ENCODE measurements around the gene EXOC4. TPM values are rescaled to one million over a fixed set of nuclear protein-coding genes. Genes with fewer than 3 reads are reported as not detected.

The EXOC4 gene
- total and polyA plus RNA-seq, 2 of the 8 experiments (the other 6 are each of a cell fraction or from before 2014, with no cell fraction given) = 27.0 to 67.3 TPM

GRCh38 chr7:133775201-133775600 lies 522.3 kb downstream of the EXOC4 start:
- Histone ChIP-seq H2AFZ (ENCODE audit: low read length) (no peak overlapping the region), H4K8ac (ENCODE audit: extremely low read depth, insufficient read depth, low read length) (no peak overlapping the region), H3K79me2 (ENCODE audit: control insufficient read depth in 1 of 2, insufficient read depth in 2 of 2, low read length in 2 of 2) (no peaks in the 10 kb centered on the region), H3K4me1 (replicated peaks in 1 of 4; ENCODE audit: control insufficient read depth in 3 of 4, insufficient read depth in 4 of 4, low read length in 3 of 4) (no peaks in the 10 kb centered on the region), H2AK5ac (ENCODE audit: low read depth, low read length) (no peak overlapping the region), H3K23ac (ENCODE audit: insufficient read length) (no peak overlapping the region), H4K20me1 (replicated peaks in 1 of 2; ENCODE audit: control insufficient read depth in 1 of 2, insufficient read depth in 2 of 2, low read length in 2 of 2) (no peaks in the 10 kb centered on the region), H3K14ac (ENCODE audit: insufficient read length) (no peak overlapping the region), H2BK20ac (ENCODE audit: low read length) (no peak overlapping the region), H3K9me3 (ENCODE audit: insufficient read depth in 2 of 2, low read depth in 1 of 2, low read length in 1 of 2) (no peaks in the 10 kb centered on the region; a peak in 1 of 4 replicates), H2BK12ac (ENCODE audit: low read depth, low read length) (no peak overlapping the region), H3K9ac (replicated peaks in 1 of 4; ENCODE audit: extremely low read depth in 1 of 4, low read depth in 3 of 4, low read length in 3 of 4) (no peak overlapping the region), H3K23me2 (ENCODE audit: low read depth, low read length) (no peaks in the 10 kb centered on the region), H3K27ac (ENCODE audit: low read depth, low read length) (no peak overlapping the region), H3K4me3 (ENCODE audit: extremely low read depth in 1 of 4, insufficient read depth in 2 of 4, low read depth in 3 of 4, low read length in 4 of 4) (no peak overlapping the region), H2BK120ac (replicated peaks; ENCODE audit: low read depth, low read length) (no peak overlapping the region), H3K36me3 (ENCODE audit: control insufficient read depth in 2 of 4, insufficient read depth in 4 of 4, low read length in 3 of 4) (no peaks in the 10 kb centered on the region; a peak in 1 of 8 replicates), H3K79me1 (ENCODE audit: low read depth, low read length) (no peaks in the 10 kb centered on the region), H4K91ac (replicated peaks; ENCODE audit: insufficient read length, low read length) (no peak overlapping the region), H3K18ac (ENCODE audit: extremely low read depth, low read length) (no peak overlapping the region), H3K4ac (replicated peaks; ENCODE audit: insufficient read length, low read depth, low read length) (no peak overlapping the region), H3K56ac (replicated peaks; ENCODE audit: insufficient read length, low read depth, low read length) (no peak overlapping the region), H3K27me3 (replicated peaks in 1 of 4; ENCODE audit: control insufficient read depth in 3 of 4, extremely low read depth in 1 of 4, insufficient read depth in 3 of 4, low read length in 3 of 4) (no peaks in the 10 kb centered on the region), H2BK5ac (ENCODE audit: low read depth, low read length) (no peak overlapping the region), H3K4me2 (ENCODE audit: insufficient read depth in 1 of 2, low read depth in 2 of 2, low read length in 2 of 2) (no peak overlapping the region), H4K5ac (ENCODE audit: insufficient read length, low read depth, low read length) (no peak overlapping the region), H2BK15ac (ENCODE audit: low read length) (no peak overlapping the region)
- FAIRE-seq (no peak), DNase-seq (ENCODE audit: low read depth in 1 of 2, low spot score in 2 of 2) (no peak)
- ChIA-PET POLR2A (ENCODE audit: partially characterized antibody) (no interaction called here), CTCF (ENCODE audit: partially characterized antibody) (interaction anchor here (1.6 kb wide), 1 partner anchor 15 kb away, joined by 5 read pairs; no protein-coding TSS in a partner anchor)
- no peak for TF ChIP-seq SP4 (IDR thresholded peaks at IDR 0.05; ENCODE audit: low read length)
- 88% methylated on average over 4 of the region's 4 CpGs; no CpG with 5 or more reads in 1 of the 2 experiments for WGBS, 2 experiments (ENCODE audit: extremely low coverage in 1 of 2, insufficient coverage in 1 of 2, insufficient read length in 1 of 2, insufficient replicate concordance in 2 of 2, low coverage in 1 of 2, low lambda C conversion rate in 2 of 2, missing lambda C conversion rate in 1 of 2)
